Measurements from ENCODE around the gene ANKRD22. TPM values are rescaled to one million over a fixed set of nuclear protein-coding genes. Genes with fewer than 3 reads are reported as not detected.

Gene ANKRD22
- not detected in 2 replicates for total RNA-seq

DNA sequence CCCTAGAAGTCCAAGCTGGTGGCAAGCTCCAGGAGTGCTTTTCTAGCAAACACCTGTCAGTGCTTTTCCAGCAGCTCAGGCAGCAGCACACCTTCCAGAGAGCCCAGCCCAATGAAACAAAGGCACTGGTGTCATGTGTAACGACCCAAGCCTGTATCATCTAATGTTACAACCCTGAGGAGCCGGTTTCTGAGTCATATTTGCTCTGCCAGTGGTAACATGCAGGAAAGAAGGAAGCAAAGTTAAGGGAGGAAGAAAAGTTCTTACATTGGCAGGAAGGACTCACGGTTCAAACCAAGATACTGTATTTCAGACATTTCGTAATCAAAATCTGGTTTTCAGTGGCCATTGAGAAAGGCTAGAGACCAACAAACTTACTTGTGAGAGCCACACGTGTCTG, at the start of gene ANKRD22:
Gene ANKRD22 (minus strand): TSS at position 139 of the 400 bp plus-strand sequence. CDS start 237 bp downstream, outside the sequence.
- no peak for DNase-seq (ENCODE audit: low read depth in 2 of 2)

GRCh38 chr10:88899886-88900285, 48.2 kb upstream of the ANKRD22 start:
- no peak for DNase-seq (ENCODE audit: low read depth in 2 of 2)

DNA sequence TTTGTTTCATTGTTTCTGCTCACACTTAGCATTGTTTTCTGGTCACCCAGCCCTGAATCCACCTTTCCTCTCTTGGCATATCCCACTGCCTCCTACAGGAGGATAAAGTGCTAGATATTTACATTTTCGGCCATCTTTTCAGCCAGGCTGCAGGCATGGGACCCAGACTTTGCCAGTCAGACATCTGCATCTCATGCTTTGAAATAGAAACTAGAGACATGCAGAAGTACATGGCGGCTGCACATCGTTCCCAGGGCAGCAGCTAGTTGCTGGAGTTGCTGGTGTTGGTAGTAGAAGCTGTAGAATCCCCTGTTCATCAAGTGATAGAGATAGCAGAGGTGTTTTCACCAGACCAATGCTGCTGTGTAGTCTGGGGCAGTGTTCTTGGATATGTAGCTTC, 47.1 kb upstream of the ANKRD22 start:
- no peak for DNase-seq (ENCODE audit: low read depth in 2 of 2)

DNA sequence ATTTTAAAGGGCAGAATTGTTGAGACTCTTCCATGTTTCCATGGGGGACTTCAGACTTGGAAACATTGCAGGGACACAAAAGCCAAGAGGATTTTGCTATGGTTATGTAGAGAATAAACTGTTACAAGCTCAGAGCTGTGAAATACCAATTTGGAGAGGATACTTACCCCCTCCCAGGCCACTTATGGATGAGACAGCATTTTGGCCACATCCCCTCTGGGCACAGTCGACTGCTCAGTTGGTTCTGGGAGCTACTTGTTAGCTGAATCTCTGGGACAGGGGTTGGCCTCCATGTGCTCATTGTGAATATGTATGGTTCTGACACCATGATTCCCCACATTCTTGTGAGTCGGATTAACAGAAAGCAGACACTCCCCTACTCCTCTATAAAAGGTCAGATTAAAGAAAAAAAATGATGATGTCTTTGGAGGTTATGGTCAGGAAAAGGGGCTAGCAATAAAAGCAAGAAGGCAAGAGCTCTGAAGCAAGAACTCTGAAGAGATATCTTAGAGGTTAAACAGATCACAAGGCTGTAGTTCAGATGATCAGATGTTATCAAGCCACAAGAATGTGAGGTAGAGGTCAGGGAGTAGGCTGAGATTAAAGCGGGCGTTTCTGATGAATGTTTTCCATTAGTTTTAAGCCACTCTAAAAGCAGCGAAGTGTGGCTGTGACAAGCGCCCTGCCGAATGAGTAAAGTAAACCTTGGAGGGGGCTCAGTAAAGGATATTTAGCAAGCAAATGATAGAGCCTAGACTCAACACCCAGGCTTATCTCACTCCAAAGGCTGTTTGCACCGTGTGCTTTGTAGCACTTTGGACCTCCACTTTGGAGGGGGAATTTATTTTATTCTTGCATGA, 45.6 kb upstream of the ANKRD22 start:
- no peak for DNase-seq (ENCODE audit: low read depth in 2 of 2)

GRCh38 chr10:88896372-88896993, 44.8 kb upstream of the ANKRD22 start:
- no peak for DNase-seq (ENCODE audit: low read depth in 2 of 2)

DNA sequence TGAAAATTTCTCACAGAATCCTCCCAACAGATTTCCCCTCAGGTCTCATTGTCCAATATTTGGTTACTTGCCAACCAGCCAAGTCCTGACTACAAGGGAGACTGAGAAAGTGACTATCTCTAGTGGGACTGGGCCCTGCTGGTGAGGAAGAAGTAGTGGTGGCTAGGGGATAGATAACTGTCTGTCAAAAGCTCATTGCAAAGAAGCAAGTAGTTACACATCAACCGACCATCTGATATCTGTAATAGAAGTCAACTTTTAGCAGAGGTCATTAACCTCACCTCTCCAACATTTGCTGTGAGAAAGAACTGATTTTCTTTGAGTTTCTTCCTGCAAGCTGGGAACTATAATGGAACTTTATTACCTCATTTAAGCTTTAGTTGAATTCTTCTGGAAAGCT, 43.6 kb upstream of the ANKRD22 start:
- no peak for DNase-seq (ENCODE audit: low read depth in 2 of 2)

DNA sequence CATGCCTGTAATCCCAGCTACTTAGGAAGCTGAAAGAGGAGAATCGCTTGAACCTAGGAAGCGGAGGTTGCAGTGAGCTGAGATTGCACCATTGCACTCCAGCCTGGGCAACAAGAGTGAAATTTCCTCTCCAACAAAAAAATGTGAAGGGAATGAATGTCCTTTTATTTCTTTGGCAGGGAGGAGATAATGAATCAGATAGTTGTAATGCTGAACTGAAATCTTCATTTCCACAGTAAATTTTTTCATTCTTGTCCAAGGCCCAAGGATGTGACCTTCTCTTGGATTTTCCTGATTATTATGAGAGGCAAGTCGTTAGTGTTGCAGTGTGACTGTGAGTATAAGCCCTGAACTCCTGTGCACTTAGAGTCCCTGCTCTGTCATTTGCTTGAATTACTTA, 42.0 kb upstream of the ANKRD22 start:
- DNase-seq (ENCODE audit: low read depth in 2 of 2), result no peak

GRCh38 chr10:88892222-88892967, 40.8 kb upstream of the ANKRD22 start:
- DNase-seq (ENCODE audit: low read depth in 2 of 2), result no peak

GRCh38 chr10:88890681-88891381, 39.2 kb upstream of the ANKRD22 start:
- DNase-seq (ENCODE audit: low read depth in 2 of 2), result no peak

- no peak for DNase-seq (ENCODE audit: low read depth in 2 of 2)
Observed at GRCh38 chr10:88889559-88890337, 38.1 kb upstream of the ANKRD22 start.

GRCh38 chr10:88888810-88889445, 37.3 kb upstream of the ANKRD22 start:
- DNase-seq (ENCODE audit: low read depth in 2 of 2), result no peak

DNA sequence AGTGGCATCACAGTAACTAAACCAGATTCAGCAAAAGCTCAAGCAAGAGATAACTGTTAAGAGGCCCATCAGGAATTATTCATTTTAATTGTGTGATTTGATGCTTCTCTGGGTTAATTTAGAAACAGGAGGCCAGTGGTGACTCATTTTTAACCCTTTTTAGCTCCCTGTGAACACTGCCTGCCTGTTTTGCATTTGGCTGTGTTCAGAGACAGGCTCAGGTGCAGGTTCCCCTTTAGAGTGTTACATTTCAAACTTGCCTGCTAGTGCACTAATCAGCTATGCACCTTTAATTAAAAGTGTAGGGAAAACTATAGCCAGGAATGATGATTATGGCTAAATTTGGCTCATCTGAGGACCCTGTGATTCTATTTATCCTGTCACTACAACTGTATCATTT, 34.9 kb upstream of the ANKRD22 start:
- no peak for DNase-seq (ENCODE audit: low read depth in 2 of 2)

DNA sequence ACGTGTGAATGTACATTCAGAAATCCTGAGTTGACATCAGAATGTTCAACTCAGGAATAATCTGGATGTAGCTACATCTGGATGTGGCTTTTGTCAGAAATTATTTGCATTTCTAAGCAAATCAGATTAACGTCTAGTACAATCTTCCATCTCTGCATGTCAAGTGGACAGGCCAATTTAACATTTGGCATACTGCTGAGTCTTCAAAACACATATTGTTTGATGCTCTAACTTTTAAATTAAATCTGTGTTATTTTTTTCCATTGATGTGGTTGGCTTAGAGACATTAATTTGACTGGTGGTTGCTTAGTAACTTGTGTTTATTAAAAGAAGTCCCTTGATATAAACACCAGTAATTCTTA, 31.8 kb upstream of the ANKRD22 start:
- DNase-seq (ENCODE audit: low read depth in 2 of 2), result peak in 1 of 2 donors; percentile 2

DNA sequence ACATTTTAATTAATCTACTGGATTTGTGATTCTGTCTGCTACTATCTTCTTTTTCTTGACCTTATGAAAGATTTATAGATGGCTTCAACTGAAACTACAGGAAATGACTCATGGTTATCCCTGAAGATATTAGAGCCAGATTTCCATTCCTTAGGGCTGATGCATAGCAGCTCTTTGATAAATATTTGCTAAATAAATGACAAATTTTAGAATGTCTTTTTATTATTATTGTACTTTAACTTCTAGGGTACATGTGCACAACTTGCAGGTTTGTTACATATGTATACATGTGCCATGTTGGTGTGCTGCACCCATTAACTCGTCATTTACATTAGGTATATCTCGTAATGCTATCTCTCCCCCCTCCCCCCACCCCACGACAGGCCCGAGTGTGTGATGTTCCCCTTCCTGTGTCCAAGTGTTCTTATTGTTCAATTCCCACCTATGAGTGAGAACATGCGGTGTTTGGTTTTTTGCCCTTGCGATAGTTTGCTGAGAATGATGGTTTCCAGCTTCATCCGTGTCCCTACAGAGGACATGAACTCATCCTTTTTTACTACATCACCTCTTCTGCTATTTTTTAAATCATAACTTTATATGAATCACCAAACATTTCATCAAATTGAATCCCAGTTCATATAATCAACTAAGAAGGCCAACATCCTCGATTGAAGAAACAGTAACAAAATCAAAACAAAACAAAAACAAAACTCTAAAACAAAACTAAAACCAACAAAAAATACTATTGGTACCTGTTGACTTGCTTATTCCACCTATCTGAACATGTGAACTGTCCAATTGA, 31.2 kb upstream of the ANKRD22 start:
- DNase-seq (ENCODE audit: low read depth in 2 of 2), result peak in 1 of 2 donors; percentile 73

- DNase-seq (ENCODE audit: low read depth in 2 of 2), result peak in 1 of 2 donors; percentile 8
Observed at GRCh38 chr10:88881922-88882645, 30.4 kb upstream of the ANKRD22 start.

DNA sequence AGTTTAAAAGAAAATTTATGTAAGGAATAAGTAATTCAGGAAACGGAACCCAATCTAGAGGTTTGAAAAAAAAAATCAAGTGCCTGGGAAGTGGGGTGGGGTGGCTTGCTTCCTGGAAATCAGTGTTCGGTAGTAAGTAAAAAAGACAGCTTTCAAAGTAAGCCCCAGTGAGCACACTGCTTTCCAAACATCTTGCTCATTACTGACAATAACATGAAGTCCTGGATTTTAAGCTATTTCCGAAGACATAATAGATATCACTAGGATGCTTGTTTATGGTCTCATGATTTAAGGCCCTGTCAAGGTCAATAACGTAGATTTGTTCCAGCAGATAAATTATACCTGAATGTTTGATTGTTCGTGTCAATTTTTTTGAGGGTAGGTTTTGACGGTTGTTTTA, 29.7 kb upstream of the ANKRD22 start:
- DNase-seq (ENCODE audit: low read depth in 2 of 2), result peak; percentile 4 to 13

GRCh38 chr10:88880282-88881076, 28.8 kb upstream of the ANKRD22 start:
- peak; percentile 88 to 92 for DNase-seq (ENCODE audit: low read depth in 2 of 2)

Data from lung microvascular endothelial cell (primary cell).